Transverse colon (tissue), 4 donors: ENCODE data around the gene CD40LG. TPM values are rescaled to one million over a fixed set of nuclear protein-coding genes. Genes with fewer than 3 reads are reported as not detected.

Experiments
- DNase-seq: peaks from one replicate; pipeline ENCODE4 v3.0.0-alpha.2; 2019
- H3K27ac ChIP-seq, 4 donors: fragments of 200-600 bp; sonication (generic); 2 replicates each; pipeline ENCODE4 v1.5.1; 2016 to 2018; ENCODE audit warnings: inconsistent platforms in 4 of 4
- H3K27me3 ChIP-seq: fragments of 200-600 bp; sonication (generic); 2 replicates; pipeline ENCODE4 v1.5.1; 2017; ENCODE audit warnings: inconsistent platforms
- H3K36me3 ChIP-seq, 4 donors: fragments of 200-600 bp; sonication (generic); 2 replicates each; pipeline ENCODE4 v1.5.1; 2017 to 2019; ENCODE audit warnings: inconsistent platforms in 4 of 4
- H3K4me1 ChIP-seq, 4 donors: fragments of 200-600 bp; sonication (generic); 2 replicates each; pipeline ENCODE4 v1.5.1; 2017 to 2020; ENCODE audit warnings: inconsistent platforms in 4 of 4
- H3K4me3 ChIP-seq, 4 donors: fragments of 200-600 bp; sonication (generic); 1 replicate in 1 of 4; 2 replicates in 3 of 4; pipeline versions ENCODE4 v1.5.1 to v1.6.1; 2017 to 2019; ENCODE audit warnings: inconsistent platforms in 4 of 4
- H3K9me3 ChIP-seq, 2 donors: fragments of 200-600 bp; sonication (generic); 2 replicates each; pipeline ENCODE4 v1.5.1; 2017 to 2019; ENCODE audit warnings: inconsistent platforms in 2 of 2
- CTCF ChIP-seq, 5 experiments: fragments of 200-600 bp in 3 of 5; fragments of 450-650 bp in 2 of 5; sonication (generic) in 3 of 5; IDR thresholded peaks; 1 replicate in 2 of 5; 2 replicates in 3 of 5; pipeline ENCODE4 v1.5.1; 2016 to 2017; ENCODE audit warnings: antibody characterized with exemption in 5 of 5, inconsistent platforms in 3 of 5, mild to moderate bottlenecking in 2 of 5, moderate library complexity in 1 of 5
- EP300 ChIP-seq: sonication (generic); formaldehyde crosslinking; IDR thresholded peaks from one replicate; pipeline ENCODE4 v1.6.1; 2017; ENCODE audit warnings: antibody characterized with exemption, low read depth
- POLR2A ChIP-seq: fragments of 450-650 bp; IDR thresholded peaks from one replicate; pipeline ENCODE4 v1.6.1; 2016; ENCODE audit warnings: antibody characterized with exemption, mild to moderate bottlenecking, moderate library complexity
- POLR2AphosphoS5 ChIP-seq, 3 donors: sonication (generic); formaldehyde crosslinking; IDR thresholded peaks; one replicate each; pipeline ENCODE4 v1.6.1; 2016; ENCODE audit warnings: antibody characterized with exemption in 3 of 3
- WGBS, 2 donors: methylation state at CpG; one replicate each; pipeline ENCODE4 v1.1.5; 2018; ENCODE audit warnings: low coverage in 1 of 2; 5-methylcytosine and 5-hydroxymethylcytosine counted together
- in situ Hi-C, 4 donors: fragments of 200-750 bp; cut with MboI; loops; one replicate each; pipeline versions ENCODE4 v1.15.0 to v1.15.1; 2017; ENCODE audit warnings: low sequenced_read_pairs in 3 of 4, low pct_ligation_motif_present in 1 of 4, low pct_unique_long_range_greater_than_20kb in 1 of 4
- intact Hi-C: fragments of 100-400 bp; cut with DNase I; formaldehyde crosslinking; loops from one replicate; pipeline ENCODE4 v1.15.1; 2023; ENCODE audit warnings: low total_unique reads
- total RNA-seq, 4 donors: library from RNA; depleted of rRNA; stranded (reverse); fragments of >200 nt; gene quantifications; one replicate each; pipeline ENCODE4 v1.1.0, GENCODE V29; 2016

Gene CD40LG
- total RNA-seq, 4 donors from 2014 or later: 0.64 TPM; not detected in 3

DNA sequence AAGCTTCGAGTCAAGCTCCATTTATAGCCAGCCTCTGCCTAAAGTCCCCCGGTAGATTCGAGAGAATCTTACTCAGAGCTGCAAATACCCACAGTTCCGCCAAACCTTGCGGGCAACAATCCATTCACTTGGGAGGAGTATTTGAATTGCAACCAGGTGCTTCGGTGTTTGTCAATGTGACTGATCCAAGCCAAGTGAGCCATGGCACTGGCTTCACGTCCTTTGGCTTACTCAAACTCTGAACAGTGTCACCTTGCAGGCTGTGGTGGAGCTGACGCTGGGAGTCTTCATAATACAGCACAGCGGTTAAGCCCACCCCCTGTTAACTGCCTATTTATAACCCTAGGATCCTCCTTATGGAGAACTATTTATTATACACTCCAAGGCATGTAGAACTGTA lies 11.2 kb downstream of the CD40LG start:
- H3K27me3 ChIP-seq: no peaks in the 10 kb centered on the region
- intact Hi-C loops (no loop called here), in situ Hi-C loops (no loop called here)
- TF ChIP-seq CTCF (IDR thresholded peaks at IDR 0.05) (no peak), EP300 (no peak), POLR2AphosphoS5 (IDR thresholded peaks at IDR 0.05) (no peak), POLR2A (no peak)
- no peak for DNase-seq
- H3K27ac ChIP-seq: no peak overlapping the region
- no peaks in the 10 kb centered on the region for H3K4me1 ChIP-seq
- H3K36me3 ChIP-seq: no peaks in the 10 kb centered on the region
- no peak overlapping the region for H3K4me3 ChIP-seq
- 85% methylated on average over 9 of the region's 9 CpGs; no CpG with 5 or more reads in 1 of the 2 donors for WGBS, 2 donors
- no peaks in the 10 kb centered on the region for H3K9me3 ChIP-seq

GRCh38 chrX:136660896-136661295 lies 12.9 kb downstream of the CD40LG start:
- TF ChIP-seq POLR2AphosphoS5 (IDR thresholded peaks at IDR 0.05) (no peak), CTCF (IDR thresholded peaks at IDR 0.05) (no peak)
- in situ Hi-C loops (no loop called here), intact Hi-C loops (no loop called here)
- H3K36me3 ChIP-seq: no peaks in the 10 kb centered on the region
- WGBS, 2 donors: 76 to 100% methylated on average over 1 of the region's 1 CpG
- no peaks in the 10 kb centered on the region for H3K27me3 ChIP-seq
- no peak overlapping the region for H3K4me3 ChIP-seq
- DNase-seq: no peak
- no peaks in the 10 kb centered on the region for H3K9me3 ChIP-seq
- H3K4me1 ChIP-seq: no peaks in the 10 kb centered on the region
- no peak overlapping the region for H3K27ac ChIP-seq

GRCh38 chrX:136662104-136662503 lies 14.1 kb downstream of the CD40LG start:
- intact Hi-C loops (no loop called here), in situ Hi-C loops (no loop called here)
- Histone ChIP-seq H3K4me1 (no peaks in the 10 kb centered on the region), H3K36me3 (no peaks in the 10 kb centered on the region), H3K9me3 (no peaks in the 10 kb centered on the region), H3K27ac (no peak overlapping the region), H3K4me3 (no peak overlapping the region), H3K27me3 (no peaks in the 10 kb centered on the region)
- TF ChIP-seq POLR2A: no peak
- no peak for TF ChIP-seq POLR2AphosphoS5 (IDR thresholded peaks at IDR 0.05)
- no peak for TF ChIP-seq EP300
- no peak for TF ChIP-seq CTCF (IDR thresholded peaks at IDR 0.05)
- no peak for DNase-seq
- 35 to 90% methylated on average over 2 of the region's 2 CpGs for WGBS, 2 donors

DNA sequence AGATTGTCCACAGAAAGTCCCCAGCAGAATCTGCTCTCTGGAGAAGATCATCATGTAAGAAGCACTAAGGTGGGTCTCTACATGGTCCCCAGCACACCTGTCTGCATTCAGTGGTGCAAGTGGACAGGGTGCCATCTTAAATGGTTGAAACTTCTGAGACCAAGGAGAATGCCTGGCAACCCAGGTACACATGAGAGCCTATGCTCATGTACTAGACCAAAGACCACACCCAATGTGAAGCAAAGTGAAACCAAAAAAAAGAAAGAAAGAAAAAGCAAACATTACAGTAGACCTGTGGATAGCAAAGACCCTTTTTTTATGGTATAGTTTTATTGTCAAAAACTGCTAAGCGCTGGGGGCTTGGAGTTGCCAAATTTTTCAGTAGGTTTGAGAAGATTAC lies 15.0 kb downstream of the CD40LG start:
- intact Hi-C loops (no loop called here), in situ Hi-C loops (no loop called here)
- no peak for TF ChIP-seq CTCF (IDR thresholded peaks at IDR 0.05)
- no peak for TF ChIP-seq POLR2A
- TF ChIP-seq POLR2AphosphoS5 (IDR thresholded peaks at IDR 0.05): no peak
- TF ChIP-seq EP300: no peak
- H3K9me3 ChIP-seq: no peaks in the 10 kb centered on the region
- no peaks in the 10 kb centered on the region for H3K36me3 ChIP-seq
- H3K4me1 ChIP-seq: no peaks in the 10 kb centered on the region
- H3K27me3 ChIP-seq: no peaks in the 10 kb centered on the region
- WGBS, 2 donors: 82 to 100% methylated on average over 1 of the region's 1 CpG
- H3K27ac ChIP-seq: no peak overlapping the region
- no peak for DNase-seq
- H3K4me3 ChIP-seq: no peak overlapping the region
